ENCODE data around the gene UBE3B.

Gene UBE3B

GRCh38 chr12:109534456-109534855 lies 57.0 kb downstream of the UBE3B start:
- H3K36me3 ChIP-seq = peaks cover 72% of the 10 kb centered on the region
- H3K9me3 ChIP-seq = no peaks in the 10 kb centered on the region
- H3K4me3 ChIP-seq (ENCODE audit: low read depth in 1 of 2, low read length in 1 of 2) = no peak overlapping the region
- no peaks in the 10 kb centered on the region for H3K4me1 ChIP-seq (ENCODE audit: control insufficient read depth in 1 of 2, insufficient read depth in 1 of 2, low read depth in 1 of 2, low read length in 1 of 2)
- TF ChIP-seq, protein P1, sequence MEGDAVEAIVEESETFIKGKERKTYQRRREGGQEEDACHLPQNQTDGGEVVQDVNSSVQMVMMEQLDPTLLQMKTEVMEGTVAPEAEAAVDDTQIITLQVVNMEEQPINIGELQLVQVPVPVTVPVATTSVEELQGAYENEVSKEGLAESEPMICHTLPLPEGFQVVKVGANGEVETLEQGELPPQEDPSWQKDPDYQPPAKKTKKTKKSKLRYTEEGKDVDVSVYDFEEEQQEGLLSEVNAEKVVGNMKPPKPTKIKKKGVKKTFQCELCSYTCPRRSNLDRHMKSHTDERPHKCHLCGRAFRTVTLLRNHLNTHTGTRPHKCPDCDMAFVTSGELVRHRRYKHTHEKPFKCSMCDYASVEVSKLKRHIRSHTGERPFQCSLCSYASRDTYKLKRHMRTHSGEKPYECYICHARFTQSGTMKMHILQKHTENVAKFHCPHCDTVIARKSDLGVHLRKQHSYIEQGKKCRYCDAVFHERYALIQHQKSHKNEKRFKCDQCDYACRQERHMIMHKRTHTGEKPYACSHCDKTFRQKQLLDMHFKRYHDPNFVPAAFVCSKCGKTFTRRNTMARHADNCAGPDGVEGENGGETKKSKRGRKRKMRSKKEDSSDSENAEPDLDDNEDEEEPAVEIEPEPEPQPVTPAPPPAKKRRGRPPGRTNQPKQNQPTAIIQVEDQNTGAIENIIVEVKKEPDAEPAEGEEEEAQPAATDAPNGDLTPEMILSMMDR (IDR thresholded peaks at IDR 0.05) = no peak
- H3K27me3 ChIP-seq = no peaks in the 10 kb centered on the region
- H3K27ac ChIP-seq = no peak overlapping the region

DNA sequence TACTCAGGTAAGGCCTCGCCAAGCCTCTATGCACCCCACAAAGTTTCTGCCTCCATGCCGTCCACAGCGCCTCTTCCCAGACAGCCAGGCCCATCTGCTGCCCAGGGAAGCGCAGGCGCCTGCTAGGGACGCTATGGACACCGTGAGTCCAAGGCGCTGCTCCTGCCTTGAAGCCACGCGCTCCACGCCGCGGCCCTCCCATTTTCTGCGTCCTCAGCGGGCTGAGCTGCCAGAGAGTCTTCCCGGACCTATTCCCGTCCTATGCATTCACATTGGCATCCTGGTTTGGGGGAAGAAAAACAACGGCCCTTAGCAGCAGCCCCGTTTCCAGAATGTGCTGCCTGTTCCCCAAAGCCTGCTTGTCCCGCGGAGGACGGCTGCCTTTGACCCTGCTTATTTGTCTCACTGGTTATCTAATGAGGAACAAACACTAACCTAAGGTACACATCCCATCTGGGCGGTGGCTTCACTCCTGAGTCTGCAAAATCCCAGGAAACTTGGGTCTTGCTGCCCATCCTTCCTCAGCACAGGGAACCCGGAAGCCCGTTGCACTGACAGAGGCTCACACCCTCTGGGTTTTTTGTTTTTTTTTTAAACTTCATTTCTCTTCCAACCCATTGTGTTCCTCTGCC lies 57.9 kb downstream of the UBE3B start:
- Histone ChIP-seq H3K4me3 (ENCODE audit: low read depth in 1 of 2, low read length in 1 of 2) (no peak overlapping the region), H3K27ac (no peak overlapping the region), H3K36me3 (peaks cover 63% of the 10 kb centered on the region), H3K9me3 (no peaks in the 10 kb centered on the region), H3K27me3 (no peaks in the 10 kb centered on the region), H3K4me1 (ENCODE audit: control insufficient read depth in 1 of 2, insufficient read depth in 1 of 2, low read depth in 1 of 2, low read length in 1 of 2) (no peaks in the 10 kb centered on the region)
- TF ChIP-seq, protein P1 (IDR thresholded peaks at IDR 0.05) = no peak

GRCh38 chr12:109535863-109536250 lies 58.4 kb downstream of the UBE3B start:
- TF ChIP-seq, protein P1 (IDR thresholded peaks at IDR 0.05) = no peak
- peaks cover 58% of the 10 kb centered on the region for H3K36me3 ChIP-seq
- H3K27ac ChIP-seq = no peak overlapping the region
- H3K9me3 ChIP-seq = no peaks in the 10 kb centered on the region
- no peaks in the 10 kb centered on the region for H3K4me1 ChIP-seq (ENCODE audit: control insufficient read depth in 1 of 2, insufficient read depth in 1 of 2, low read depth in 1 of 2, low read length in 1 of 2)
- no peak overlapping the region for H3K4me3 ChIP-seq (ENCODE audit: low read depth in 1 of 2, low read length in 1 of 2)
- no peaks in the 10 kb centered on the region for H3K27me3 ChIP-seq

DNA sequence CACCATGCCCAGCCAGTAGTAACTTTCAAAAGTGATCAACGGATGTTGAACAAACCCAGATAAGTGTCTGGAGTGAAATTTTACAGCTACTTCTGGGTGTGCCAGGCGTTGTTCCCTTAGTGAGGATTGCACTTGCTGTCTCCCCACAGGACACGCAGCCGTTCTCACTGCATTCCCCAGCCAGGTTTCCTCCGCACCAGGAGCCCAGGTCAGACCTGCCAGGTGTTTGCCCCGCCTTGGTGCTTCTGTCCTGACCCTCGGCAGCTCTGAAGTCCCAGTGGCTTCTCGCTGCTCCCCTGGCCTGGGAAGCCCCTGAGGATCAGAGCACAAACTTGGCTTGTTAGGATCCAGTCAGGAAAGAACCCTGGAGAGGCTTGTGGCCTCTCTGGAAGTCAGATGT lies 59.7 kb downstream of the UBE3B start:
- no peak overlapping the region for H3K4me3 ChIP-seq (ENCODE audit: low read depth in 1 of 2, low read length in 1 of 2)
- H3K4me1 ChIP-seq (ENCODE audit: control insufficient read depth in 1 of 2, insufficient read depth in 1 of 2, low read depth in 1 of 2, low read length in 1 of 2) = no peaks in the 10 kb centered on the region
- H3K27ac ChIP-seq = no peak overlapping the region
- peaks cover 45% of the 10 kb centered on the region for H3K36me3 ChIP-seq
- TF ChIP-seq, protein P1 (IDR thresholded peaks at IDR 0.05) = no peak
- H3K27me3 ChIP-seq = no peaks in the 10 kb centered on the region
- H3K9me3 ChIP-seq = no peaks in the 10 kb centered on the region

DNA sequence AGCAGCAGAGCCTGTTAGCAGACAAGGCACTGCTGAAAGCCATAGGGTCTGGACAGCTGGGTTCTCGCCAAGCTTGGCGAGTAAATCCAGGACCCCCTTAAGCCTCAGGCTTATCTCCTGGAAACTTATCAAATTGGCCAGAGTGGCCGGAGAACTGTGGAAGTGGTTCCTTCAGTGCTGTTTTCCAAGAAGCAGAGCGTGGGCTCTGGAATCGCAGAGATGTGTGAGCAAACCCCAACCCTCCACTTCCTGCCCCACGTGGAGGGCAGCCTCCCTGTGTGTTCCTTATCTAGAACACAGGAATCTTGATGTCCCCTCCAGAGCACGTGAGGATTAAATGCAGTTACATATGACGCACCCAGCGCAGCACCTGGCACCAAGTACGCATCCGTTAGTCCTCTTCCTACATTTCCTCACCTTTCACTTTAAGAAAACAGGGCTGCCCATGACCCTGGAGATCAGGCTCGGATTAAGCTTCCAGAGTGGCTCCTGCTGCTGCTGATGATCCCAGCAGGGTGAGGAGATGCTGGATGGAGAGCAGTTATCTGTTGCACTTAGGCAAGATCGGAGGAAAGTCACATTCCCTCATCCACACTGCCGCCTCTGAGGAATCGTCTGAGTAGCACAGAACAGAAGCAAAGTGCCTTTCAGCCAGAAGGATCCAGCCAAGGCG lies 60.9 kb downstream of the UBE3B start:
- H3K27me3 ChIP-seq = no peaks in the 10 kb centered on the region
- no peaks in the 10 kb centered on the region for H3K9me3 ChIP-seq
- H3K4me3 ChIP-seq (ENCODE audit: low read depth in 1 of 2, low read length in 1 of 2) = no peak overlapping the region
- TF ChIP-seq, protein P1 (IDR thresholded peaks at IDR 0.05) = no peak
- no peaks in the 10 kb centered on the region for H3K4me1 ChIP-seq (ENCODE audit: control insufficient read depth in 1 of 2, insufficient read depth in 1 of 2, low read depth in 1 of 2, low read length in 1 of 2)
- peaks cover 34% of the 10 kb centered on the region for H3K36me3 ChIP-seq
- H3K27ac ChIP-seq = no peak overlapping the region

All from neutrophil (primary cell).